Endothelial cell of umbilical vein (primary cell): ENCODE data around the gene CHRNB1. TPM values are rescaled to one million over a fixed set of nuclear protein-coding genes. Genes with fewer than 3 reads are reported as not detected.

ENCODE experiments used
- BruUV-seq: library from RNA; stranded (reverse); fragments of 400-500 nt; replicated peaks from 2 replicates; lab custom pipeline; 2021; lab: Mats Ljungman, UMichigan
- CTCF ChIA-PET: fragments of 300-600, 350-600 bp; sonication (Branson Sonifier 250); formaldehyde crosslinking; loops from one replicate; lab custom pipeline; 2021; ENCODE audit warnings: antibody characterized with exemption, inconsistent platforms; lab: Charles Lee
- POLR2A ChIA-PET: fragments of 300-600, 350-600 bp; sonication (Branson Sonifier 250); formaldehyde crosslinking; loops from one replicate; lab custom pipeline; 2021; ENCODE audit warnings: antibody characterized with exemption, inconsistent platforms; lab: Charles Lee
- DNase-seq: peaks from one replicate; pipeline ENCODE4 v3.0.0-alpha.2; 2011; ENCODE audit warnings: low read depth, low spot score
- FAIRE-seq: peaks from 2 replicates; lab custom pipeline; 2011; peaks lifted over from hg19 to GRCh38; lab: Jason Lieb, UNC
- H2AFZ ChIP-seq: 2 replicates; pipeline ENCODE4 v1.6.0; 2012; ENCODE audit warnings: low read depth, low read length, control low read depth, inconsistent platforms
- H3K27ac ChIP-seq: 2 replicates; pipeline ENCODE4 v1.5.1; 2011; ENCODE audit warnings: low read depth, mild to moderate bottlenecking, control low read depth, low read length, moderate library complexity; ENCODE audit not compliant: insufficient read depth
- H3K27me3 ChIP-seq, 2 experiments: 2 replicates each; pipeline versions ENCODE4 v1.6.0 to v1.6.1; 2011; ENCODE audit warnings: low read length in 2 of 2, mixed read lengths in 1 of 2; ENCODE audit not compliant: control insufficient read depth in 2 of 2, insufficient read depth in 2 of 2
- H3K36me3 ChIP-seq, 2 experiments: 2 replicates in 1 of 2; 3 replicates in 1 of 2; pipeline ENCODE4 v1.5.1; 2011; ENCODE audit warnings: low read length in 2 of 2, mild to moderate bottlenecking in 1 of 2, moderate library complexity in 1 of 2; ENCODE audit not compliant: control insufficient read depth in 2 of 2, insufficient read depth in 2 of 2; ENCODE audit errors: extremely low read depth in 1 of 2
- H3K4me1 ChIP-seq: 3 replicates; pipeline ENCODE4 v1.5.1; 2011; ENCODE audit warnings: mild to moderate bottlenecking, low read length; ENCODE audit not compliant: control insufficient read depth, insufficient read depth; ENCODE audit errors: extremely low read depth
- H3K4me2 ChIP-seq: 2 replicates; pipeline ENCODE4 v1.6.1; 2011; ENCODE audit warnings: low read length, control low read depth, mixed read lengths; ENCODE audit not compliant: insufficient read depth
- H3K4me3 ChIP-seq, 3 experiments: fragments of 200-600 bp in 1 of 3; sonication (generic), shearing (Covaris generic) in 1 of 3; replicated peaks in 1 of 3; 2 replicates each; pipeline ENCODE4 v1.5.1; 2011 to 2016; ENCODE audit warnings: control low read depth in 3 of 3, low read length in 3 of 3, mild to moderate bottlenecking in 2 of 3, inconsistent platforms in 1 of 3, low read depth in 1 of 3, moderate library complexity in 1 of 3; ENCODE audit not compliant: insufficient read depth in 1 of 3
- H3K79me2 ChIP-seq: 2 replicates; pipeline ENCODE4 v1.6.0; 2012; ENCODE audit warnings: low read length, inconsistent platforms; ENCODE audit not compliant: control insufficient read depth, insufficient read depth
- H3K9ac ChIP-seq: replicated peaks from 2 replicates; pipeline ENCODE3; 2011; ENCODE audit warnings: low read length, control low read depth; ENCODE audit not compliant: insufficient read depth; ENCODE audit errors: extremely low read depth
- H3K9me1 ChIP-seq: replicated peaks from 3 replicates; pipeline ENCODE4 v1.6.0; 2011; ENCODE audit warnings: mild to moderate bottlenecking, low read length; ENCODE audit not compliant: control insufficient read depth, insufficient read depth; ENCODE audit errors: extremely low read depth
- H3K9me3 ChIP-seq: replicated peaks from 2 replicates; pipeline ENCODE4 v1.5.1; 2012; ENCODE audit warnings: low read length, inconsistent platforms; ENCODE audit not compliant: control insufficient read depth, insufficient read depth
- H4K20me1 ChIP-seq: replicated peaks from 2 replicates; pipeline ENCODE3; 2011; ENCODE audit warnings: mild to moderate bottlenecking, low read length; ENCODE audit not compliant: control insufficient read depth, insufficient read depth; ENCODE audit errors: extremely low read depth
- CTCF ChIP-seq, 2 donors: IDR thresholded peaks; 1 replicate in 1 of 2; 2 replicates in 1 of 2; pipeline ENCODE4 v1.5.1; 2011; ENCODE audit warnings: low read length in 2 of 2, mild to moderate bottlenecking in 2 of 2, moderate library complexity in 2 of 2, control low read depth in 1 of 2, inconsistent platforms in 1 of 2, low read depth in 1 of 2; ENCODE audit not compliant: insufficient read depth in 1 of 2; ENCODE audit errors: extremely low read depth in 1 of 2
- EZH2 ChIP-seq: IDR thresholded peaks from 2 replicates; pipeline ENCODE4 v1.6.1; 2012; ENCODE audit warnings: borderline replicate concordance, low read depth, mild to moderate bottlenecking, moderate library complexity, low read length, inconsistent platforms; ENCODE audit not compliant: severe bottlenecking
- FOS ChIP-seq: IDR thresholded peaks from 2 replicates; pipeline ENCODE4 v1.6.1; 2011; ENCODE audit warnings: mild to moderate bottlenecking, low read length, moderate library complexity, borderline replicate concordance; ENCODE audit not compliant: insufficient read depth
- JUN ChIP-seq: IDR thresholded peaks from 2 replicates; pipeline ENCODE4 v1.6.1; 2011; ENCODE audit warnings: borderline replicate concordance, low read depth; ENCODE audit not compliant: insufficient read length, insufficient read depth
- MAX ChIP-seq: IDR thresholded peaks from 2 replicates; pipeline ENCODE4 v1.6.1; 2011; ENCODE audit not compliant: insufficient read depth, insufficient read length
- MYC ChIP-seq: IDR thresholded peaks from one replicate; pipeline ENCODE4 v1.6.1; 2011; ENCODE audit warnings: mild to moderate bottlenecking, low read depth, low read length
- POLR2A ChIP-seq: IDR thresholded peaks from 2 replicates; pipeline ENCODE4 v1.6.1; 2012; ENCODE audit warnings: low read depth, mild to moderate bottlenecking, control low read depth, low read length
- POLR2AphosphoS5 ChIP-seq: IDR thresholded peaks from 2 replicates; pipeline ENCODE4 v1.6.1; 2012; ENCODE audit warnings: low read depth, mild to moderate bottlenecking, control low read depth, low read length, moderate library complexity; ENCODE audit not compliant: insufficient read depth
- dilution Hi-C: fragments of 300-500 bp; cut with MboI; formaldehyde crosslinking; loops from one replicate; pipeline ENCODE4 v1.15.0; 2019; ENCODE audit warnings: low sequenced_read_pairs; ENCODE audit not compliant: extremely low pct_ligation_motif_present
- intact Hi-C: fragments of 100-400 bp; cut with micrococcal nuclease; formaldehyde crosslinking; loops from one replicate; pipeline ENCODE4 v1.10.0; 2022
- polyA plus RNA-seq, 4 experiments: library from polyadenylated mRNA; depleted of rRNA in 3 of 4; stranded (reverse) in 3 of 4; unstranded in 1 of 4; fragments of >200 nt; gene quantifications; 2 replicates each; pipeline versions ENCODE4 v1.2.1 to v1.2.3, GENCODE V29; 2011 to 2012; ENCODE audit warnings: missing spikeins in 1 of 4
- total RNA-seq: library from RNA; stranded (reverse); gene quantifications from 2 replicates; pipeline ENCODE4 v1.2.3, GENCODE V29; 2021

The CHRNB1 gene
- total and polyA plus RNA-seq, 2 donors (not counting 3 experiments of a cell fraction or from before 2014, with no cell fraction given) = 5.6 to 9.3 TPM

- FAIRE-seq (peak; percentile 83), DNase-seq (peak; percentile 19)
- Histone ChIP-seq H3K27ac (peak overlapping the region; percentile 51), H3K79me2 (peaks cover 47% of the 10 kb centered on the region), H3K9me3 (no peaks in the 10 kb centered on the region), H4K20me1 (peaks cover 2% of the 10 kb centered on the region), H3K27me3 (no peaks in the 10 kb centered on the region), H3K9ac (peak overlapping the region; percentile 17), H3K9me1 (no peaks in the 10 kb centered on the region), H3K4me2 (no peak overlapping the region), H2AFZ (no peak overlapping the region), H3K36me3 (peaks cover 31 to 35% of the 10 kb centered on the region in 2 experiments), H3K4me3 (no peak overlapping the region), H3K4me1 (peaks cover 23% of the 10 kb centered on the region)
- BruUV-seq = TSS peak; percentile 41
- dilution Hi-C loops (no loop called here), intact Hi-C loops (loop anchor here (1.0 to 2.0 kb wide), 2 partner anchors 12 to 140 kb away; partner anchors contain the start of gene POLR2A)
- ChIA-PET CTCF (interaction anchor here (0.8 to 3.5 kb wide), 10 partner anchors 9 to 141 kb away, joined by 3 to 25 read pairs (median 5); partner anchors contain the start of gene SENP3), POLR2A (interaction anchor here (1.4 to 1.5 kb wide), 3 partner anchors 10 to 13 kb away, joined by 6 to 7 read pairs (median 7); no protein-coding TSS in a partner anchor)
- no peak for TF ChIP-seq FOS
Measured at GRCh38 chr17:7496470-7497183, 51.8 kb downstream of the CHRNB1 start.

GRCh38 chr17:7497228-7497627, 52.4 kb downstream of the CHRNB1 start:
- FAIRE-seq = peak; percentile 98
- Histone ChIP-seq H4K20me1 (no peaks in the 10 kb centered on the region), H3K4me3 (no peak overlapping the region), H3K27me3 (no peaks in the 10 kb centered on the region), H2AFZ (no peak overlapping the region), H3K9me1 (no peaks in the 10 kb centered on the region), H3K36me3 (peaks cover 32 to 40% of the 10 kb centered on the region in 2 experiments), H3K79me2 (peaks cover 41% of the 10 kb centered on the region), H3K9ac (no peak overlapping the region), H3K4me1 (peaks cover 23% of the 10 kb centered on the region), H3K4me2 (no peak overlapping the region), H3K9me3 (no peaks in the 10 kb centered on the region), H3K27ac (peak overlapping the region; percentile 51)
- intact Hi-C loops = loop anchor here (1.0 to 2.0 kb wide), 2 partner anchors 13 to 140 kb away; partner anchors contain the start of gene POLR2A
- dilution Hi-C loops = no loop called here
- DNase-seq = peak; percentile 73
- TF ChIP-seq POLR2A (no peak), EZH2 (no peak), POLR2AphosphoS5 (peak; percentile 67), MAX (peak; percentile 53), MYC (peak; percentile 88), CTCF (IDR thresholded peaks at IDR 0.05; ENCODE audit: extremely low read depth in 1 of 2, insufficient read depth in 1 of 2, low read depth in 1 of 2, low read length in 2 of 2) (no peak), JUN (peak; percentile 26), FOS (peak; percentile 77)
- BruUV-seq = no TSS peak
- CTCF ChIA-PET = interaction anchor here (0.8 to 3.5 kb wide), 11 partner anchors 9 to 168 kb away, joined by 3 to 25 read pairs (median 3); partner anchors contain the start of gene SENP3
- POLR2A ChIA-PET = interaction anchor here (1.4 to 1.5 kb wide), 3 partner anchors 11 to 14 kb away, joined by 6 to 7 read pairs (median 7); no protein-coding TSS in a partner anchor
